NCI-H2029 (cell line): ENCODE measurements around the gene COMT.

ENCODE experiments used
- DNase-seq: peaks from one replicate; lab custom pipeline; 2025; lab: John Stamatoyannopoulos, UW

The COMT gene

DNA sequence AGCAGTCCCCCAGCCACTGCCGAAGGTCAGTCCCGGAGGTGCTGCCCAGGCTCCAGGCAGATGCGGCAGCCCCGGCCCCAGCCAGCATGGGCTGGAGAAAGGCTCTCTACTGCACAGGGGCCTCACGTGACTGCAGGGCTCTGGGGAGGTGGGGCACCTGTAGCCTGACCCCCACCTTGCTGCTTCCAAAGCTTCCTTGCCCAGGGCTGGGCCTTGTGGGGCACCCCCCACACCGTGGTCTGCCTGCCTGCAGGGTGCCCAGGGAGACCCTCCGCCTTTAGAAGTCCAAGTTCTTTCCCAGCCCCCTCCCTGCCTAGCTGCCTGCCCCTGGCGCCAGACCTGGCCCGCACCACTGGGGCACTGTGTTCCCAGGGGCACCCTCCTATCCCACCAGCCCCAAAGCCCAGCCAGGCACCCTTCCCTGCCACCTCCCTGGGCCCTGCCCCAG lies 28.5 kb downstream of the COMT start:
- DNase-seq: no peak

GRCh38 chr22:19970479-19971275 lies 29.1 kb downstream of the COMT start:
- no peak for DNase-seq

GRCh38 chr22:19971276-19972124 lies 29.9 kb downstream of the COMT start:
- DNase-seq: no peak

DNA sequence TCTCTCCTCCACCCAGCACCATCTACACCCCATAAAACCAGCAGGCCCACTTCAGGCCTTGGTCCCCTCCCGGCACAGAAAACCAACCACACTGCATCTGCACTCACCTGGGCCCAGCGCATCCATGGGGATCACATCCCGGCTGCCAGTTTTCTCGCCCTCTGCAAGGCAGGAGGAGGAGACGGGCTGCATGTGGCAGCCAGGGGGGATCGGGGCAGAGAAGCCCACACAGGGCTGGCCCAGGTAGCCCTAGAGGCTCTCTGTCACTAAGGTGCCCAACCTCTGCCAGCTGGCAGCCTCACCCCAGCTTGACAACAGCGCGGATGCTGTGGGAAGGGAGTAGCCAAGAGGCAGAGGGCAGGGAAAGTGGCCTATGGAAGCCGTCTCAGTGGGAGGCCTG lies 30.7 kb downstream of the COMT start:
- DNase-seq: no peak

DNA sequence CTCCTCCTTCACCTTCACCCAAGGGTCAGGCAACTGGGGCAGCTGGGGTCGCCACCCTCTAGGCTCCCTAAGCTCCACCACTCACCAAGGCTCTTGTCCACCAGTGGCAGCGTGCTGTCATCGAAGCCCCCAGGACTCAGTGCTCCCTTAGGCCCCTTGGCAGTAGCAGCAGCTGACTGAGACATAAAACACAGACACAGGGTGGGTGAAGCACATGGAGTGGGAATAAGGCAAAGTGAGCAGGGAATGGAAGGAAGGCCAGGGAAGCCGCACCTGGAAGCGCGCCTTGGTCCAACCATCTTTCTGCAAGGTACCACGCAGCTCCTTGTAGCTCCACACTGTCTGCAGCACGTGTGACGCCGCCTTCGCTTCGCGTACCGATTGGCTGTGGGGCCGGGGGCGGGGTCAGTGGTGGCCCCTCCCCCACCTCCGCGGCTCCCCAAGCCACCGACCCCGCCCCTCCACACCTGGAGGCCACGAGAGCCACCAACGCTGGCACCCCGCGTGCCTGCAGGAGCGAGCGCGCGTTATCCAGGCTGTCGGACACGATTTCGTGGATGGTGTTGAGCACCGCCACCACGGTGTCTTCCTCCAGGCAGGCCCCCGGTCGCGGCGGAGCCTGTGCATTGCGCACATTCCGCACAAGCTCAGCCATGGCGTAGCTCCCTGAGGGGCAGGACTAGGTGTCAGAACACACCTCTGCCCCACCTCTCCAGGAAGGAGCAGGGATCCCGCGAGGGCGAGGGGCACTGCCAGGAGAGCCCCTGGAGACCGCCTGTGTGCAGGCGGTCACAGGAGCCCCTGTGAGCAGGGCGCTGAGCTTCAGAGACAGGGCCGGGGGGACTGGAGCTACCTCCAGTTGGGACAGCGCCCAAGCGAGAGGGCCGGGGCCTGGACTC lies 31.3 kb downstream of the COMT start:
- DNase-seq: no peak

- no peak for DNase-seq
Observed at GRCh38 chr22:19973551-19974267, 32.1 kb downstream of the COMT start.

- DNase-seq: peak; percentile 26
Observed at GRCh38 chr22:19974268-19974861, 32.8 kb downstream of the COMT start.

DNA sequence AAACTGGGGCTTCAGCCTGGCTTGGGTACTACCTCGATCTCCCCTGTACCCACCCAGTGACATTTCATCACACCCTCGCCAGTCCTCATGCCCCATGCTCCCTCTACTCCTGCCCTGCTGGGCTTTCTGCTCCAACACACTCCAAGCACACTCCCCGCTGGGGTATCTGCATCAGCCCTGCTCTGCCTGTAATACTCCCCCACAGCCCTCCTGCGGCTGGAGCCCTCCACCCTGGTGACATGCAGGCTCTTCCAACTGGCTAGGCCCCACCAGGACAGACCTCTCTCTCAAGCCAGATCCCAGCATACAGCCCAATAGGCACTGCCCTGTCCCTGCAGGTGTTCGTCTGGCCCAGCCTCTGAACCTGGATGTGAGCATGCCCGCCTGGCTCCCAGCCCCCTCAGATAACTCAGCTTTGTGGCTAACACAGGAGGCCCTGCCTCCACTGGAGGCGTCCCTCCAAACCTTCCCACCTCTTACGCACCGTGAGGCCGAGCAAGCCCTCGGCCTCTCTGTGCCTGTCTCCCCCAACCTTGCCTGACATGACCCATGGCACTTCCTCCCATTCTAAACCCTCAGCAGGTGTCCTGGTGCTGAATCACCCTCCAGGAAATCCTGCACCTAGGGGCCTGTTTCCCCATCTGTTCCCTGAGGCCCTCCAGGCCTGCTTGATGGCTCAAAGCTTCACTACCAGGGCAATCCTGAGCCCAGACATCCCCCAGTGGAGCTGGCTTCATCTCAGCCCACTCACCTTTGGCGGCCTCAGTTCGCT lies 33.5 kb downstream of the COMT start:
- no peak for DNase-seq

DNA sequence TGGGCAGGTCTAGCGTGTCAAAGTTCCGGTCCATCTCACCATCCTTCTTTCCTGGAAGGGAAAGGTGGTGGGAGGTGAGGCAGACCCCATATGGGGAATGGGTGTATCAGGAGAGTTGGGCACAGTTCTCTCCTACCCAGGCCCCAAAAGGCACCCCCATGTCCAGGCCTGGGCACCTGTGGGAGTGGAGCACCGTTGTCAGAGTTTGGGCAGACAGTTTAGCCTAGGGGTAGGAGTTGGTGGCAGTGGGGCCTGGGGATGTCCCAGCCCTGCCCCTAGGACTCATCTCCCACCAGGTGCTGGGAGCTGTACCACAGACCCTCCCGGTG lies 34.1 kb downstream of the COMT start:
- DNase-seq: no peak

GRCh38 chr22:19976671-19977070 lies 35.1 kb downstream of the COMT start:
- DNase-seq: no peak

DNA sequence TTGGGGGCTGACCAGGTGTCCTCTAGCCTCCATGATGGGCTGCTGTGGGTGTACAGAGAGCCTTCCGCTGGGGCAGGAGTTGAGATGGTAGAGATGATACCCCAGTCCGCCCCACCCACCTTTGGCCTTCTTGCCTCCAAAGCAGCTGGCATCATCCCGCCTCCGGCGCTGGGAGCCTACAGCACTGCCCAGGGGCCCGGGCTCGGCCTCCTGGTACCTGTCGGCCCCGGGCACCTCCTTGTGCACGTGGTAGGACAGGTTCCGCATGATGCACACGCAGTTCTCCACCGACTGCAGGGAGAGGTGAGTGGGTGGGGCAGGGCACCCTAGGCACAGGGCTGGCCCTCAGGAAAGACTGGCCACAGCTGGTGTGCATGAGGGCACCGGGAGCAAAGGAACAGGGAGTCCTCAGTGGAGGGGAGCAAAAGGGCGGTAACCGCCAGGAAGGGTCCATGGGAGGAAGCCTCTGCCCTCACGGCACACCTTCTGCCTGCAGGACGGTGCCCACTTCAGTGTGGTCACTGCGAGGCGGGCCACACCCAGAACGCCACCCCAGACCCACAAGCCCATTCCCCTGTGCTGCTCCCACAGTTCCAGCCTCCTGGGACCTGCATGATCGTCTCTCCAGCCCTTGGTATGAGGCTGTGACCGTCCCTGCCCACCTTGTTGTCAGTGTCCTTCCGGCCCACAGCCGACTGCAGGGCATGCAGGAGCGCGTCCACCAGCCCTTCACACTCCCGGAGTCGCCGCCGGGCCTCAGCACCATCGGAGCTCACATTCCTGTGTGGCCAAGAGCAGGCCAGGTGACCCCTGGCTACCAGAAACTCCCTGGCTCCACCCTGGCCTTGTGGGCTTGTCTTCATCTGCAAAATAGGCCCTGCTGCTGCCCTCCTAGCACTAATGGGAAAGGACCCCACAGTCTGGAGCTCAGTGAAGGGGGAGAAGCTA lies 36.0 kb downstream of the COMT start:
- DNase-seq: no peak

GRCh38 chr22:19978748-19979147 lies 37.2 kb downstream of the COMT start:
- no peak for DNase-seq

DNA sequence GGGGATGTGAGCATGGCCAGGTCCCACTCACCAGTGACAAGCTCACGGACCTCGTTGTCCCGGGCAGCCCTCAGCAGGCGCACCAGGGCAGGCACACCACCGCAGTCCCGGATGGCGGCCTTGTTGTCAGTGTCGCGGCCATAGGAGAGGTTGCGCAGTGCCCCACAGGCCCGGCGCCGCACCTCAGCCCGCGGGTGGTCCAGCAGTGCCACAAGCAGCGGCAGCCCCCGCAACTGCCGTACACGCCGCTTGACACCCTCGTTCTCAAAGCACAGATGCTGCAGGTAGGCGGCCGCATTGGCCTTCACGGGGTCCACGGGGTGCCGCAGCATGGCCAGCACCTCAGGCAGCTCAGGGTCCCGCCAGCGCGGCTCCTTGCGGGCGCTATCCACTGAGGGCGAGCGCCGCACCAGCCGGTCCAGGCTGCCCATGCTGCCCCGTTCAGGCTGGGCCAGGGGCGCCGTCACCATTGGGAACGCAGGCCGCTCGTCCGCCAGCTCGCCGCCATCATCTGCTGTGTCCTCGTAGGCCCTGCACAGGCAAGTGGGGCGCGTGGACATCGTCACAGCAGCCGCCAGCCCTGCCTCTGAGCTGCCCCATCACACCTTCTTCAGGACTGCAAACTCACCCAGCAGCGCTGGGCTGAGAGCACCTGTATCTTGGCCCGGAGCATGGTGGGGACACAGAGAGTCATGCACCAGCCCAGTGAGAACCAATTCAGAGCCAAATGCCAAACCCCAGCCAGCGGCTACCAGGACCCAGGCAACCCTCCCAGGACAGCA lies 38.3 kb downstream of the COMT start:
- DNase-seq: no peak

- DNase-seq: no peak
Observed at GRCh38 chr22:19980766-19981165, 39.2 kb downstream of the COMT start.

- no peak for DNase-seq
Observed at GRCh38 chr22:19981171-19981960, 39.8 kb downstream of the COMT start.

- no peak for DNase-seq
Observed at GRCh38 chr22:19981961-19982920, 40.7 kb downstream of the COMT start.
